H9 (cell line): ENCODE measurements around the gene VEGFB. TPM values are rescaled to one million over a fixed set of nuclear protein-coding genes. Genes with fewer than 3 reads are reported as not detected.

Experiments
- DNase-seq: peaks from one replicate; pipeline ENCODE4 v3.0.0-alpha.2; 2017
- H2AFZ ChIP-seq: one replicate; pipeline ENCODE4 v1.6.1; 2013; ENCODE audit warnings: mild to moderate bottlenecking, low read length, control low read depth, moderate library complexity
- H2AK5ac ChIP-seq: 2 replicates; pipeline ENCODE4 v1.6.1; 2013; ENCODE audit warnings: low read length, control low read depth, mixed read lengths; ENCODE audit not compliant: insufficient read length
- H2BK120ac ChIP-seq: one replicate; pipeline ENCODE4 v1.6.1; 2013; ENCODE audit warnings: low read depth, mild to moderate bottlenecking, low read length, control low read depth, inconsistent platforms; ENCODE audit not compliant: poor library complexity, severe bottlenecking
- H2BK12ac ChIP-seq: 2 replicates; pipeline ENCODE4 v1.6.1; 2013; ENCODE audit warnings: low read length, control low read depth, mixed read lengths, low read depth; ENCODE audit not compliant: insufficient read length
- H2BK15ac ChIP-seq: 2 replicates; pipeline ENCODE4 v1.6.1; 2013; ENCODE audit warnings: low read depth, low read length, control low read depth
- H2BK20ac ChIP-seq: one replicate; pipeline ENCODE4 v1.6.1; 2013; ENCODE audit warnings: low read depth, mild to moderate bottlenecking, low read length, control low read depth, inconsistent platforms; ENCODE audit not compliant: poor library complexity, severe bottlenecking
- H2BK5ac ChIP-seq: 2 replicates; pipeline ENCODE4 v1.6.1; 2013; ENCODE audit warnings: low read length, control low read depth, mixed read lengths; ENCODE audit not compliant: insufficient read length
- H3K14ac ChIP-seq: 2 replicates; pipeline ENCODE4 v1.6.1; 2013; ENCODE audit warnings: low read length, control low read depth; ENCODE audit not compliant: insufficient read depth
- H3K18ac ChIP-seq: 2 replicates; pipeline ENCODE4 v1.6.1; 2013; ENCODE audit warnings: low read depth, mild to moderate bottlenecking, mixed read lengths, low read length, control low read depth; ENCODE audit not compliant: insufficient read length
- H3K23ac ChIP-seq: 2 replicates; pipeline ENCODE4 v1.6.1; 2013; ENCODE audit warnings: low read length, control low read depth, mixed read lengths, low read depth; ENCODE audit not compliant: insufficient read length
- H3K23me2 ChIP-seq: 2 replicates; pipeline ENCODE4 v1.6.1; 2013; ENCODE audit warnings: low read depth, mild to moderate bottlenecking, mixed read lengths, low read length, control low read depth; ENCODE audit not compliant: insufficient read length, poor library complexity, severe bottlenecking
- H3K27ac ChIP-seq: 2 replicates; pipeline ENCODE4 v1.5.1; 2013; ENCODE audit warnings: low read length, control low read depth, mixed read lengths, low read depth; ENCODE audit not compliant: insufficient read length
- H3K27me3 ChIP-seq: 2 replicates; pipeline ENCODE4 v1.6.1; 2013; ENCODE audit warnings: low read length, control low read depth, inconsistent platforms; ENCODE audit not compliant: insufficient read depth
- H3K4ac ChIP-seq: 2 replicates; pipeline ENCODE4 v1.6.1; 2013; ENCODE audit warnings: low read depth, mild to moderate bottlenecking, control low read depth, inconsistent platforms, low read length, moderate library complexity
- H3K4me1 ChIP-seq: 2 replicates; pipeline ENCODE4 v1.6.1; 2013; ENCODE audit warnings: low read length, control low read depth, inconsistent platforms; ENCODE audit not compliant: insufficient read depth
- H3K4me2 ChIP-seq: 2 replicates; pipeline ENCODE4 v1.6.1; 2013; ENCODE audit warnings: low read length, control low read depth, mixed read lengths; ENCODE audit not compliant: insufficient read length, insufficient read depth
- H3K56ac ChIP-seq: 2 replicates; pipeline ENCODE4 v1.6.1; 2013; ENCODE audit warnings: low read depth, mild to moderate bottlenecking, mixed read lengths, low read length, control low read depth; ENCODE audit not compliant: insufficient read length
- H3K79me1 ChIP-seq: 2 replicates; pipeline ENCODE4 v1.6.1; 2013; ENCODE audit warnings: low read depth, mild to moderate bottlenecking, moderate library complexity, low read length, control low read depth, inconsistent platforms; ENCODE audit not compliant: insufficient read depth, poor library complexity, severe bottlenecking
- H3K79me2 ChIP-seq: 2 replicates; pipeline ENCODE4 v1.6.1; 2013; ENCODE audit warnings: low read length, control low read depth, inconsistent platforms; ENCODE audit not compliant: insufficient read depth
- H3K9ac ChIP-seq: 2 replicates; pipeline ENCODE4 v1.6.1; 2013; ENCODE audit warnings: low read length, control low read depth, mixed read lengths; ENCODE audit not compliant: insufficient read length; ENCODE audit errors: extremely low read depth
- H3K9me3 ChIP-seq: one replicate; pipeline ENCODE4 v1.6.1; 2013; ENCODE audit warnings: low read depth, low read length, inconsistent platforms; ENCODE audit not compliant: control insufficient read depth
- H3T11ph ChIP-seq: one replicate; pipeline ENCODE4 v1.6.1; 2013; ENCODE audit warnings: mild to moderate bottlenecking, low read length, control low read depth, inconsistent platforms
- H4K20me1 ChIP-seq: one replicate; pipeline ENCODE4 v1.6.1; 2013; ENCODE audit not compliant: control insufficient read depth, insufficient read length, insufficient read depth
- H4K5ac ChIP-seq: 2 replicates; pipeline ENCODE4 v1.6.1; 2013; ENCODE audit warnings: low read depth, mild to moderate bottlenecking, mixed read lengths, low read length, control low read depth; ENCODE audit not compliant: insufficient read length
- H4K8ac ChIP-seq: replicated peaks from 2 replicates; pipeline ENCODE4 v1.6.1; 2013; ENCODE audit warnings: low read length, control low read depth, mixed read lengths, low read depth; ENCODE audit not compliant: insufficient read length
- H4K91ac ChIP-seq: 2 replicates; pipeline ENCODE4 v1.6.1; 2013; ENCODE audit warnings: low read depth, mild to moderate bottlenecking, moderate library complexity, mixed read lengths, low read length, control low read depth; ENCODE audit not compliant: insufficient read length
- H3K27ac Mint-ChIP-seq, 3 experiments: 2 replicates in 2 of 3; 3 replicates in 1 of 3; pipeline ENCODE4 v1.8.0; 2020 to 2021; ENCODE audit warnings: mixed read lengths in 3 of 3, mild to moderate bottlenecking in 1 of 3, moderate library complexity in 1 of 3
- H3K27me3 Mint-ChIP-seq: 2 replicates; pipeline ENCODE4 v1.8.0; 2021; ENCODE audit warnings: low read depth, mild to moderate bottlenecking, moderate library complexity, mixed read lengths
- H3K36me3 Mint-ChIP-seq, 3 experiments: 2 replicates in 2 of 3; 3 replicates in 1 of 3; pipeline ENCODE4 v1.8.0; 2020 to 2021; ENCODE audit warnings: low read depth in 3 of 3, mixed read lengths in 3 of 3; ENCODE audit not compliant: insufficient read depth in 1 of 3
- H3K4me1 Mint-ChIP-seq, 2 experiments: 2 replicates each; pipeline ENCODE4 v1.8.0; 2020; ENCODE audit warnings: mixed read lengths in 2 of 2
- H3K4me3 Mint-ChIP-seq, 2 experiments: 2 replicates in 1 of 2; 3 replicates in 1 of 2; pipeline ENCODE4 v1.8.0; 2020 to 2021; ENCODE audit warnings: mild to moderate bottlenecking in 2 of 2, mixed read lengths in 2 of 2, moderate library complexity in 1 of 2
- H3K9me3 Mint-ChIP-seq, 2 experiments: 2 replicates in 1 of 2; 3 replicates in 1 of 2; pipeline ENCODE4 v1.8.0; 2020; ENCODE audit warnings: mild to moderate bottlenecking in 2 of 2, mixed read lengths in 2 of 2, moderate library complexity in 1 of 2
- CTCF ChIP-seq: fragments of 200-600 bp; sonication (generic); conservative IDR thresholded peaks from 3 replicates; pipeline ENCODE4 v1.8.0; 2021; ENCODE audit warnings: antibody characterized with exemption, mild to moderate bottlenecking
- WGBS: extraction: QIAGEN DNeasy Blood & Tissue Kit; methylation state at CpG from one replicate; pipeline ENCODE4 v1.1.7; 2013; ENCODE audit warnings: missing lambda C conversion rate, low lambda C conversion rate, mixed read lengths; ENCODE audit not compliant: insufficient read length; ENCODE audit errors: extremely low coverage; 5-methylcytosine and 5-hydroxymethylcytosine counted together
- total RNA-seq: library from RNA; stranded (reverse); gene quantifications from 2 replicates; pipeline ENCODE4 v1.2.1, GENCODE V29; 2021

Gene VEGFB
- total RNA-seq, 1 experiment from 2014 or later: 57.7 TPM

- H3K27ac Mint-ChIP-seq: no peak overlapping the region
- Histone ChIP-seq H3K79me1 (no peaks in the 10 kb centered on the region), H3T11ph (no peak overlapping the region), H2BK12ac (no peak overlapping the region), H2BK5ac (no peak overlapping the region), H3K23me2 (peaks cover 18% of the 10 kb centered on the region), H3K4ac (no peak overlapping the region), H2BK20ac (no peak overlapping the region), H3K18ac (no peak overlapping the region), H4K91ac (no peak overlapping the region), H4K8ac (no peak overlapping the region), H3K56ac (no peak overlapping the region), H3K23ac (no peak overlapping the region), H3K27me3 (peaks cover 27% of the 10 kb centered on the region; the same call in 1 of the 2 replicates), H3K4me2 (no peak overlapping the region), H2AK5ac (no peak overlapping the region), H4K20me1 (no peaks in the 10 kb centered on the region), H3K14ac (no peak overlapping the region; the same call in 1 of the 2 replicates), H2BK120ac (no peak overlapping the region), H3K4me1 (no peaks in the 10 kb centered on the region), H3K79me2 (no peaks in the 10 kb centered on the region), H3K9ac (no peak overlapping the region), H4K5ac (no peak overlapping the region), H3K9me3 (no peaks in the 10 kb centered on the region), H2AFZ (no peak overlapping the region), H3K27ac (no peak overlapping the region), H2BK15ac (no peak overlapping the region)
- no peak for TF ChIP-seq CTCF
- no peaks in the 10 kb centered on the region; a peak in 2 of 5 replicates for H3K9me3 Mint-ChIP-seq
- H3K27me3 Mint-ChIP-seq: peaks cover 40% of the 10 kb centered on the region
- H3K36me3 Mint-ChIP-seq: peaks cover 2 to 3% (median 2%) of the 10 kb centered on the region in 3 experiments; a peak in 5 of 7 replicates
- no peak overlapping the region; a peak in 1 of 5 replicates for H3K4me3 Mint-ChIP-seq
- WGBS: no CpG with 5 or more reads among the region's 33 CpGs
- DNase-seq: no peak
- peaks cover 12 to 18% of the 10 kb centered on the region in 2 experiments for H3K4me1 Mint-ChIP-seq
Observed at GRCh38 chr11:64287676-64288352, 53.4 kb downstream of the VEGFB start.
